CD4-positive, alpha-beta T cell treated with Interleukin-12 subunit alpha and Interleukin-12 subunit beta, for 1 hour (primary cell): ENCODE data around the gene PNPLA7.
A peak's percentile ranks its signal among the peaks of the same experiment; 100 is the strongest.
"Not testable (repeated sequence)": the region's sequence is repeated elsewhere in the genome, so short reads cannot be mapped to it uniquely, and the experiment has no call there.

Experiments used
- DNase-seq: peaks from one replicate; pipeline ENCODE4 v3.0.0-alpha.2; 2020

Gene PNPLA7

DNA sequence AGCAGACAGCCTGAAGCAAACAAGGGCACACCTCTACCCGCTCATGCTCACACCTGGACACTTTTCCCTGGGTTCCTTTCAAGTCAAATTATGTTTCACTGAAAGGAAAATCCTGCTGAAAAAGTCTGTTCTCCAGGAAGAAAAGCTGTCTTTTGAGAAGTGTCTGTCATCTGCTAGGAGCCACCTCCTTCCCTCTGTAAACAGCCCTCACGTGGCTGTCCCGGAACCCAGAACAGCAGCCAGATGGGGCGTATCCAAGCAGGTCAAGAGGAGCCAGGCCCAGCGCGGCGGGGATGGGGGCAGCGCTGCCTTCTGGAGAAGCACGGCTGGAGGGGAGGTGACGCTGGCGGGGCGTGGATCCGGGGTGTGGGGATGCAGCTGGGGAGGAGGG, at the start of gene PNPLA7:
Gene PNPLA7 (minus strand): TSS at position 172 of the 391 bp plus-strand sequence. CDS start 205 bp downstream, outside the sequence.
- peak; percentile 58 for DNase-seq

DNA sequence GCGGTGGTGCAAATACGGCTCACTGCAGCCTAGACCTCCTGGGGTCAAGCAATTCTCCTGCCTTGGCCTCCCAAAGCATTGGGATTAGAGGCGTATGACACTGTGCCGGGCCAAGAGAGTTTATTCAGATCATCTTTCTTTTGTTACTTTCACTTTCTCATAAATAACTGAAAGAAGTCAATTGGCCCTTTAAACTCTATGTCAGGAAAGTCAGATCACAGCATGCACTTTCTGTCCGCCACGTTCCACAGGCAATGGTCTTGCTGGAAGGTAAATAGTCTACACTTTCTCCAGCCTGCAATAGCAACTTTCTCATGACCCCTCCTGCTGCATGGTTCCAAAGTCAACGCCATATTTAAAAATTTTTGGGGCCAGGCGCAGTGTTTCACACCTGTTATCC, 48.7 kb upstream of the PNPLA7 start:
- no peak for DNase-seq

DNA sequence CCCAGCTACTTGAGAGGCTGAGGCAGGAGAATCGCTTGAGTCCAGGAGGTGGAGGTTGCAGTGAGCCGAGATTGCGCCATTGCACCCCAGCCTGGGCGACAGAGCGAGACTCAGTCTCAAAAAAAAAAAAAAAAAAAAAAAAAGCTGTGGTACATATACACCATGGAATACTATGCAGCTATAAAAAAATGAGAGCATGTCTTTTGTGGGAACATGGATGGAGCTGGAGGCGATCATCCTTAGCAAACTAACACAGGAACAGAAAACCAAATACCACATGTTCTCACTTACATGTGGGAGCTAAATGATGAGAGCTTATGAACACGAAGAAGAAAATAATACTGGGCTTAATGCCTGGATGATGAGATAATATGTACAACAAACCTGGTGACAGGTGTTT, 46.4 kb upstream of the PNPLA7 start:
- not testable (repeated sequence) for DNase-seq

DNA sequence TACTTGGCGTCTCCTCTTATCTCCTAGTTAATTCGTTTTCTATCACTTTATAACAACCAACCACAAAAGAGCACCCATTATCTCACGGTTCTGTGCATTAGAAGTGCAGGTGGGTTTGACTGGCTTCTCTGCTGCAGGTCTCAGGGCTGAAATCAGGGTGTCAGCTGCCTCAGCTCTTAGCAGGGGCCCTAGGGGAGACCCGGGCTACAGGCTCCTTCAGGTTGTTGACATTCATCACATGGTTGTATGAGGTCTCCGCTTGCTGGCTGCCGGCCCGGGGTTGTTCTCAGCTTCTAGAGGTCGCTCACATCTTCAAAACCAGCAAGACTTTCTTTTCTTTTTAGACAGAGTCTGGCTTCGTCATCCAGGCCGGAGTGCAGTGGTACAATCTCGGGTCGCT, 43.0 kb upstream of the PNPLA7 start:
- no peak for DNase-seq

DNA sequence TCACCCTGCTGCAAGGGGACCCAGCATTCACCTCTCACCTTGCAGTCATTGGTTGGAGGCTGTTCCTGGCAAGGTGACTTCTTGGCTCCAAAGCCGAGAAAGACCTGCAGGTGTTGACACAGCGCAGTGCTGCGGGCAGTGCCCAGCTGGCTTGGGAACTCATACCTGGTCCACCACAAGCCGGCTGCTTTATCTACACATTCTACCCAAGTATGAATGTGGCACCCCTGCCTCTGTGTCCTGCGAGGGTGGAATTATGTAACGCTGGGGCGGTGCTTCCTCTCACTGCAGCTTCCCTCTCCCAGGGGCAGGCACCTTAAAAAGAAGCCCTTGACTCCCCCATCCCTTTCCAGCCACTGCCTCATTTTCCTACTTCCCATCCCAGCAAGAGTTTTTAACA, 42.6 kb upstream of the PNPLA7 start:
- no peak for DNase-seq

DNA sequence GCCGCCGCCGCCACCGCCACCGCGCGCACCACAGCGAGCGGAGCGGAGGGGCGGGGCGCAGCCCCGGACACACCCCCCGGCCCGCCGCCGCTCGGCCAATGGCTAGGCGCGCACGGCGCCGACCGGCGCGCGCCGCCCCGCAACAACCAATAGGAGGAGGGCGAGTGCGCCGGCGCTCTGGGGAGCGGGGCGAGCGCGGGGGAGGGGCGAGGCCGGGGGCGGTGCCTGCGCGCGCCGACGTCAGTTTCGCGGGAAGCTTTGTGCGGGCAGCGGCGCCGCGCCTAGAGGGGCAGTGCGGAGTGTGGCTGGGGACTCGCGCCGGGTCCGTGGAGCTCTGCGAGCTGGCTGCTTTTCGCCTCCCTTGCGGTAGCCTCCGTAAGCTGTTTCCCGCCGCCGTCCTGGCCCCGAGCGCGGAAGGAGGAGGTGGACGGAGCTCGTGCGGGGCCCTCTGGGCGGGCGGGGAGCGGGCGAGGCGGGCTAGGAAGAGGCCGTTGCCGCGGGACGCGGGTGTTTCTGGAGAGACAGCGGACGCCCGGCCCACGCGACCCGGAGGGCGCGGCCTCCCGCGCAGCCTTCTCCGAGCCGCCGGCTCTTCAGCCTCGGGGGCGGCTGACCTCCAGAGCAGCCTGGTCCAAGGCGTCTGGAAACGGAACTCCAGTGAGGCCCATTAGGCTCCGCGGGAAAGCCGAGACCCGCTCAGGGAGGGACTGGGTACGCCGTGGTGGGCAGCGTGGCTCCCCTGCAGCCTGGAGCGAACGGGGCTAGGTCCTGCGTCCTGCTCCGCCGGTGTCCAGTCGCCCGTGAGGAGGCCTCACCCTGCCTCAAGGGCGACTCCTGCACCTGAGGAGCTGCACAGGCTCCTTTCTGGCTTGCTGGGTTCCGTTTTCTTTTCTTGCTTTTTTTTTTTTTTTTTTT, 40.5 kb upstream of the PNPLA7 start, which contains the start of gene ZMYND19:
Gene ZMYND19 (minus strand): TSS at position 44 of the 915 bp plus-strand sequence. CDS start 249 bp downstream, outside the sequence.
- peak; percentile 92 for DNase-seq

DNA sequence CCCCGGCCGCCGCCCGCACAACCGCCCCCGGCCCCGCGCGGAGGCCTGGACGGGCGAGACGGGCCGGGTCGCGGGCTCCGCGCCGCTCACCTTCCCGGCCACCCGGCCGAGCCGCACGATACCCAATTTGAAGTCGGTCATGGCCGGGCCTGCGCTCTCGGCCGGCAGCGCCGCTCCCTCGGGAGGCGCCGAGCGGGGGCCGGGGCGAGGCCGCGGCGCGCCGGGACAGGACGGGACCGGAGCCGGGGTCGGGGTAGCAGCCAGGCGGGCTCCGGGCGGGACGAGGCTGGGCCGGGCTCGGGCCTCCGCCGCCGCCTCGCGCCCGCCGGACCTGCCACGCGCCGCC, 39.9 kb upstream of the PNPLA7 start:
- no peak for DNase-seq

DNA sequence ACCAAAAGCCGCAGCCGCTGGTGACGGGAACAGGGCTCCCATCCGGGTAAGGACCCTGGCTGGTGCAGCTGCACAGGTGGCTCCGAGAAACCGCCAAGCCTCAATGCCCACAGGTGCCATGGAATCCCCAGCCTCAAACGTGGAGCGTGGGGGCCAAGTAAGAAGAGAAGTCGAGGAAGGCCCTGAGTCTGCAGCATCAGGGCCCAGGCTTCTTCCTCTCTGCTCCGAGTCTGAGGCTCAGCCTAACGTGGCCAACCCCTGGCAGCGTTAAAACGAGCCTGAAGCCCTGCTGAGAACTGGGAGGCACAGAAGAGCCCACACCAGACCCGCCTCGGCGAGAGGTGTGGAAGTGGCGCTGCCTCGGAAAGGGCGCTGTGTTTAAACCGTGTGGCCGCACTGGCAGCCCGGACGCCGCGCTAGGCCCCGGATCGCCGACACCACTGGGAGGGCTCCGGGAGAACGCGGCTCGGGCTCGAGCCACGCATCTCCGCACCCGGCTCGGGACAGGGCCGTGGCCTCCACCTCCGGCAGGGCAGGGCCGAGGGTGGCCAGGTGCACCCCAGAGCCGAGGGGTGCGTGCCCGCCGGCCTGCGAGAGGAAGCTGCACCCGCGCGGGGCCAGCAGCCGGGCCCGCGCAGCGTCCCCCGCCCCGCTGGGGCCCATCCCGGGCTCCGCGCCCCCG, 39.4 kb upstream of the PNPLA7 start:
- no peak for DNase-seq

DNA sequence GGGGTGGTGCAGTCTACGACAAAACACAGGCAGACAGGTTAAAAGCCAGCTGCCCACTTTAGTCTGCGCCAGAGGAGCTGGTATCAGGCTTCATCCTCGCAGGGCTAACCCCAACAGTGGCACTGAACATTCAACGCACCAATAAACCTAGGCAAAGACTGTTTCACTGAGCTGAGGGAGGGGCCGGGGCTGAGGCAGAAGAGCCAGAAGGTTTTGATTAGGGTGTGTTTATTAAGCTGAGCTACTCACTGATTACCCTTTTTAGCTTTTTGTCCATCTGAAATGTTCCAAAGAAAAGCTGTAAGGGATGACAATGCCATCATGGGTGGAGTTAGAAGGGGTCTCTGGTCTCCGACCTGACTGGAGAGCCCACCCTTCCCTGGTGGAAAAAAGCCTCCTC, 38.7 kb upstream of the PNPLA7 start:
- DNase-seq, result no peak

DNA sequence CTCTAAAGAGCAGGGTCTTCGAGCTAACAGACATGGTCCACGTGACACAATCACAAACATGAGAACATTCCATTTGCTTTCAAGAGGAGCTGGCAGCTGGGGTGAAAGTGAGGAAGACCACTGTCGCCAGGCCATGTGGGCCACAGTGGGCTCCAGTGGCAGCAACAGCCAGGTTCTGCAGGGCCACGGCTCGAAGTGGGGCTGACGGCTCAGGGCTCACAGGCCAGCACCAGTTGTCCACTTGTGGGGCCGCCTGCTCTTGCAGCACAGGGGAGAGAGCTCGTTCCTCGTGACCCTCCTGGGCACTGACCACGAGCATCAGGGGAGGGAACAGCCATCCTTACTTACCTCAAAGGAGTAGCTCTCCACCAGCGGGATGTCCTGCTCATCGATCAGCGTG, 38.1 kb upstream of the PNPLA7 start:
- DNase-seq, result no peak

DNA sequence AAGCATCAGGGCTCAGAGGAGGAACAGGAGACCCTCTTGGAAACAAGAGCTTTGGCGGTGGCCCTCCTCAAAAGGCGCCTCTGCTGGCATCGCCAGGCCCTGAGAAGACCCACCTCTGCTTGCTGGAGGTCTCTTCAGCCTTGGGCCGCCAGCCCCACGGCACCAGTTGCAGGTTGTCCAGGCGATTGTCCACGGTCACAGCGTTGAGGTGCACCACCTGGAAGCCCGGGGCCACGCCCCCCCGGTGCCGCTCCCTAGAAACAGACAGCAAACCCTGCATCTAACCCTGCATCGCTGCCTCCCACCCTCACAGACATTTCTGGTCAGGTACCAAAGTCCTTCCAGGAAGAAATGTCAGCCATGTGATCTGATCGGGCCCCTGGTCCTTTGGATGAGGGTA, 36.7 kb upstream of the PNPLA7 start:
- no peak for DNase-seq

DNA sequence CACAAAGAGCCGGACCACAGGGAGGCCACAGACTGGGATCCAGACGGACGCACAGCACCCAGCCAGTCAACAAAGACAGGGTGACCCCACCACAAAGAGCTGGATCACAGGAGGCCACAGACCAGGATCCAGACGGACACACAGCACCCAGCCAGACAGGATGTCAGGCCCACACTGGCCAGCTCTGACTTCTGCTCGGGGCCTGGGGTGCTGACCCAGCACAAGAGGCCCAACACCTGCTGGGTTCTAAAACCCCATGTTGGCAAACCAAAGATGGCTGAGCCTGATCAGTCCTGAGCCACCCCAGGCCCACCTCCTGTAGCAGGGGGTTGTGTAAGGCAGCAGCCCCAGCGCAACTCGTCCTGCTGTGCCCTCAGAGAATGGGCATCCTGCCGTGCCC, 33.8 kb upstream of the PNPLA7 start:
- no peak for DNase-seq

DNA sequence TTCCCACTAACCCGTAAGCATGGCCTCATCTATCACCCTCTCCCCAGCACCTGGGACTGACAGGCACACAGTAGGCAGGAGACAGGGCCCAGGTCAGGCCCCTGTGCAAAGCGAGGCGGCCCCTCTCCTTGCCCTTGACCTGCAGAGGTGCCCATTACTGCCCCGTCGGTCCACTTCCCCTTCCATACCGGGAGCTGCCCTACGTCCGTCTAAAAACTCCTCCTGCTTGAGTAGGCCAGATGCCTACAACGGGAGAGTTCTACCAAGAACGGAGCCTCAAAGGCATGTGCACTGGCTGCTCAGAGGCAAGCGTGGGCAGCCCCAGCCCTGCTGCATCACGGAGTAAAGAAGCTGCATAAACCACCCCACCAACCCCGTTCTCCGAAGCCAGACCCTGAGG, 33.1 kb upstream of the PNPLA7 start:
- no peak for DNase-seq

DNA sequence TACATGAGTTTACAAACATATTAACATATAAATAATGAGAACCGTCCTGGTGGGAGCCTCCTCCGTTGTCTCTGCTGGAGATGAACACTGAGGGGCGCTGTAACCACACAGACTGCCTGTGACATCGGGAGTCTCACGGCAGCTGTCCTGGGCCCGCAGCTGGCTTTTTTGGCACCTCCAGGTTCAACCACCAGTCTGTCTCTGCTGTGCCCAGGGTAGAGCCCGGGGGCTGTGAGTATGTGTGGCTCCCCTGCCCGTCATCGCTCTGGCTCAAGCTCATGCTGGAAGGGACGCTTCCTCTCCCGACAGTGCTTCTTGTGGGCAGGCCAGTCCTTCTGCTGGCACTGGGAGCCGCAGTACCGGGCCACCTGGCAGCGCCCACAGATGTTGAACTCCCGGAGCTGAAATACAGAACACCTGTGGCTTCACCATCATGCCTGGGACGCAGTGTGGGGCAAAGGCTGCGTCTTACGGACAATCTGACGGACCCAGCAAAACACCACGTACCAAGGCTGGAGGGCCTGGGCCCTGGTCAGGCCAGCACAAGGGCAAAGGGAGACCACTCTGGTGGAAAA, 32.2 kb upstream of the PNPLA7 start:
- DNase-seq, result peak; percentile 21

DNA sequence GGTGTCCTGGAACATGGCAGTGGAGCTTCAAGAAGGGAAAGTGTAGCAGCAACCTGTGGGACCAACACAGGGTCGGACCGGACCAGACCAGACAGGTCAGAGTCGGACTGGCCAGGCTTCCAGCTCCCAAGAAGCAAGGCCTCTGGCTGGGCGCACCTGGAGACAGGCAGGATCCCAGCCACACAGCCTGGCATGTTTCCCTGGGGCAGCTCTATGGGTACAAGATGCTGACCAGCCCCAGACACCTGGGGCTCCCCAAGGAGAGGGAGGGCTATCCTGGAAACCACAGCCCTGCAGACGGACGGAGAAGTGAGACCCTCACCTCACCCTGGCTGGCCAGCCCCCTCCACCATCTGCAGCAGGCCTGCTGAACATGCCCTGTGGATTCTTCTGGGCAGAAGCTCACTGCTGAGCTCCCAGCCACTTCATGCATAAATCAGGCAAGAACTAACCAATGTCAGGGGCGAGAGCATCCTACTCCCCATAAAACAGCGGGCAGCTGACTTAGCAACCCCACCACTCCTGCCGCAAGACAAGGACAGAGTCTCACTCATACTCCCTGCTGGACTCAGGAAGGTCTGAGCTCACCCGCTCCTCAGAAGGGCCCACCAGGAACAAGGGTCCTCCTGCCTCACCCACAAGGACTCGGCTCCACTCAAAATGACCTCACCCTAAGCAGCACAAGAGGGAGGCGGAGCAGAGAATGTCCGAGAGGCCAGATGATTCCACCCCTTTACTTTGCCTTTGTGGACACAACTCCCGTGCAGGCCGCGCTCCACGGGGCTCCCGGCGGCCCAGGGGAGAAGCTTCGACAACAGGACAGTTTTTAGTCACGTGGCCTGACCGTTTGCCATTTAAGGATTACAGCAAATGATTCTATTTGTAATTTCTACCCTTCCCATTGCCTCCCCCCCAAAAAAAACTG, 31.4 kb upstream of the PNPLA7 start:
- DNase-seq, result no peak

DNA sequence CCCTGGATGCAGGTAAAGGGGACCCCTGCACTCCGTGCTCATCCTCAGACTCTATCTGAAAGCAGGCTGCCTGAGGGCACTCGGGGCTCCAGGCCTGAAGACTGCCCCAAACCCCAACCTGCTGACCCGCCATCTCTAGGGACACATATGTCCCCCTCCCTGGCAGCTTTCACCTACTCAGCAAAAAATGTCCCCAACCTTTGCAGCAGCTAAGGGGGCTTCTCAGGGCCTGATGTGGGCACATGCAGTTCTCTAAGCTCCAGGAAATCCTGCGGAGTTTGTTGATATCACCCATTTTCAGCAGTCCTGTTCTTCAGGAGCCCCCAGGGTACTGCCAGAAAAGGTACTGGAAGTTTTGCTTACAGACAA, 30.7 kb upstream of the PNPLA7 start:
- no peak for DNase-seq

DNA sequence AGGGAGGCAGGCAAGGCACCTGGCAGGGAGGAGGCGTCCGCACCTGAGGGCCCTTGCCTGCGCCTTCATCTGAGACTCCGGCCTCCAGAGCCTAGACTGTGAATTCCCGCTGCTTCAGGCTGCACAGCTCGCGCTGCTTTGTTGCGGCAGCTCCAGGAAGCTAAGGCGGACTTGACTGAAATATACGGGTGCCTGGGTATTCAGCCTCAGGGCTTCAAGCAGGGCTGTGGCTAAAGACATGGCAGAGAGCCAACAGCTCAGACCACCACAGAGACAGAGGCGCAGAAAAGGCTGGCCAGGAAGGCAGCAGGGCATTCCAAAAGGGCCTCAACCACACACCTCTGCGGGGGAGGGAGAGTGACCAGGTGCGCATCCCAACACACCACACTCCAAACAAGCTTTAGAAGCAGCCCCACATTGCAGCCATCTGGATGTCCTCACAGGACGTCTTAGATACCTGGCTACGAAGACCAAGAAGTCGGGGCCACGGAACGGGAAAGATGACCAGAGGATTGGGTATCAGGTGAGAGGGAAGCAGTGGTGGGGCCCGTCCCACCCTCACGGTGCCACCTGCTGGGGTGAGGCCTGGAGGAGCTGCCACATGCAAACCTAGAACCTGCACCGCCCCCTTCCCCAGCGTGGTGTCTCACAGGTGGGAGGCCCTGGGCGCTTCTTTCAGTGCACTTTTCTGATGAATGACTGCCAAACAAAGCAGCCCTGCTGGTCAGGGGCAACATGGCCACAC, 30.2 kb upstream of the PNPLA7 start:
- no peak for DNase-seq

DNA sequence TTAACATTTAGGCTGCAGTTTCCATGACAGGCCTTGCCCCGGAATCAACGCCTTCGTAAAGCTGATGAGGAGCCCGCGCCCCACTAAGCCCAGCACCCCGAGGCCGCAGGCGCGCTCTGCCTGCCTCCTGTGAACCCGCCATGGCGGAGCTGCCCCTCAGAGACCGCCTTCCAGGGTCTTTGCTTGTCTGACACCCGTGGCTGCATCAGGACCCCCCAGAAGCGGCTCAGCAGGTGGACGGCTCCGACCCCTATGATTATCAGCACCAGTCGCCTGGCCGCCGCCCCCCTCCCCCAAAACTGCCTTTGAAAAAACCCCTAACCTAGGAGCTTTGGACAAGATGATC, 29.0 kb upstream of the PNPLA7 start:
- DNase-seq, result no peak

DNA sequence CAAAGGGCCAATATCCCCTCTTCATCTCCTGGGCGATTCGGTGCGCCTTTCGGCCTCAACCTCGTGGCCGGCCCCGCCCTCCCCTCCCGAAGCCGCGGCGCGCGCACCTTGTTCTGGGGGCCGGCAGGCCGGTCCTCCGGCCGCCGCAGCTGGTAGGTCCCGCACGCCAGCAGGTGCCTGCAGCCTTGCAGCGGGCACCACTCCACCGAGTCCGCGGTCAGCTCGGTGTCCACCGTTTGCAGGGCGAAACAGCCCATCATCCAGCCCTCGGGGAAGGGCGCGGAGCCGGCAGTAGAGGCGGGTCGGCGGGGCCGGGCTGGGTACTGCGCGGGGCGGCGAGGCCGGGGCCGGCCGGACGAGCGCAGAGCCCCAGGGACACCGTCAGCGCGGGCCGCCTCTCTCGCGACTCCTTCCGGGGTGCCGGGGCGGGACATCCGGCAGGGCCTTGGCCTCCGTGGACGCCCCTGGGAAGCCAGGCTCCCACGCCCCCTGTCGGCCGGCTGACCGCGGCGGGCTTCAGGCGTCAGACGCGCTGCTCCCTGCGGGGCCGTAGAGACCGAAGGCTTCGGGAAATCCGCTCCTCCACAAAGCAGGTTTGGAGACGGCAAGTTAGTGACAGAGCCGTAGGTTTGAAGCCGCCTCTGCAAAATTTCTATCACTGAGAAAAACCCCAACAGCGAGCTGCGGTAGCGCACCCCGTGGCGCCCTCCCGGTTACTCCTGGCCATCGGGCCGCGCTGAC, 28.5 kb upstream of the PNPLA7 start, which contains the start of gene DPH7:
Gene DPH7 (minus strand): TSS at position 408 of the 741 bp plus-strand sequence. CDS start 148 bp downstream, at position 260.
- peak; percentile 94 for DNase-seq

DNA sequence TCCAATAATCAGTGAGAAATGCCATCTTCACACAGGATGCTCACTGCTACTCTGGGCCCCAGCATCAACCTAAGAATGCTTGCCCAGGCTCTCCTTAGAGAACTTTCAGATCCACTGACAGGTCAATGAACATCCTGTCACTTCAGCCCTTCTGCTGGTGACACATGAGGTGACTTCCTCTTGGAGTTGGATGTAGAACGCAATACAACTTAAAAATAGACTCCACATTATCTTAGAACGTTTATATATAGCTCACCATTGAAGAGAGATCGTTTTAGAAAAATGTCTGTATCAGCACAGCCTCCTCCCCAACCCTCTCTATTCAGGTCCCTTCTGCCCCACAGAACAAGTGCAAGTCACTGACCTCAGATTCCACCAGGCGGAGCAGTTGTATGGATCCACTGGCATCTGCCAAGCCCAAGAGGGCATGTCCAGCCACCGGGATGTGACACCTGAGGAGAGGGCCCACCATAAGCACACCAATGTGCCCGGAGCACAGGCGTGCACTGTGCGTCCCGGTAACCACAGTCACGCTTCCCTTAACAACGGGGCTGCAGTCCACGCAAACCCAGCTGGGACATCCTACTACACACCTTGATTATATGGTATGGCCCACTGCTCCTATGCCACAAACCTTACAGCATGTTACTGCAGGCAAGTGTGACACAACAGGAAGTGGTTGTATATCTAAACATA, 25.7 kb upstream of the PNPLA7 start:
- no peak for DNase-seq

DNA sequence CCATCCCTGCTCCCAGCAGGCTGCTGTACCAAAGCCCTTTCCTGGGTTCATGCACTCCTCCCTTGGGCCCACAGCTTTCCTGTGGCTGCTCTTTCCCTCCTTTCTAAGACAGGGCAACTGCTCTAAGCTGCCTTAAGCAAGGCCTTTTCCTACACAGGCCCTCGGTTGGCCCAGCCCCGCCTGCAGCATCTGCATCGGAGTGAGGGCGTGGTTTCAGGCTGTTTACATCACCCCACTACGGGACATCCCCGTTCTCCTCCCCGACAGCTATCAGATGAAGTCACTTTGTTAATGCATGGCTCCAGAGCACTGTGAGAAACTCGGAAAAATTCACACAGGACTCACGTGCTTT, 25.1 kb upstream of the PNPLA7 start:
- peak; percentile 40 for DNase-seq
